SHP77 treated with DMSO at 0.1 percent for 48 hours (cell line): ENCODE data around the gene TGFBR2.

ENCODE experiments used
- DNase-seq: peaks from one replicate; lab custom pipeline; 2025; lab: John Stamatoyannopoulos, UW

The TGFBR2 gene

GRCh38 chr3:30692498-30693130, 86.2 kb downstream of the TGFBR2 start:
- no peak for DNase-seq

- DNase-seq, result peak; percentile 37
Observed at GRCh38 chr3:30693470-30694120, 87.2 kb downstream of the TGFBR2 start.

- DNase-seq, result no peak
Observed at GRCh38 chr3:30694148-30694547, 87.7 kb downstream of the TGFBR2 start.

GRCh38 chr3:30694668-30695067, 88.3 kb downstream of the TGFBR2 start:
- DNase-seq, result no peak

GRCh38 chr3:30695302-30696061, 89.1 kb downstream of the TGFBR2 start:
- DNase-seq, result no peak

GRCh38 chr3:30696403-30696819, 90.0 kb downstream of the TGFBR2 start:
- DNase-seq, result no peak

- DNase-seq, result no peak
Observed at GRCh38 chr3:30696896-30697295, 90.5 kb downstream of the TGFBR2 start.

- no peak for DNase-seq
Observed at GRCh38 chr3:30698549-30698948, 92.1 kb downstream of the TGFBR2 start.

- DNase-seq, result no peak
Observed at GRCh38 chr3:30699927-30700326, 93.5 kb downstream of the TGFBR2 start.

GRCh38 chr3:30700702-30701321, 94.4 kb downstream of the TGFBR2 start:
- no peak for DNase-seq

GRCh38 chr3:30702038-30702827, 95.8 kb downstream of the TGFBR2 start:
- DNase-seq, result no peak

- DNase-seq, result no peak
Observed at GRCh38 chr3:30702828-30703397, 96.5 kb downstream of the TGFBR2 start.

GRCh38 chr3:30704931-30705890, 98.8 kb downstream of the TGFBR2 start:
- DNase-seq, result no peak

GRCh38 chr3:30707825-30708224, 101.4 kb downstream of the TGFBR2 start:
- no peak for DNase-seq

GRCh38 chr3:30708472-30708871, 102.1 kb downstream of the TGFBR2 start:
- no peak for DNase-seq

GRCh38 chr3:30710017-30710416, 103.6 kb downstream of the TGFBR2 start:
- no peak for DNase-seq

GRCh38 chr3:30711151-30711550, 104.8 kb downstream of the TGFBR2 start:
- no peak for DNase-seq

GRCh38 chr3:30711867-30712266, 105.5 kb downstream of the TGFBR2 start:
- no peak for DNase-seq

GRCh38 chr3:30712991-30713390, 106.6 kb downstream of the TGFBR2 start:
- DNase-seq, result no peak

- DNase-seq, result no peak
Observed at GRCh38 chr3:30713885-30714503, 107.6 kb downstream of the TGFBR2 start.
